Bronchial epithelial cell (primary cell): Measurements from ENCODE around the gene RPGRIP1. TPM values are rescaled to one million over a fixed set of nuclear protein-coding genes. Genes with fewer than 3 reads are reported as not detected.
"Not testable (repeated sequence)": the region's sequence is repeated elsewhere in the genome, so short reads cannot be mapped to it uniquely, and the experiment has no call there.

Source experiments
- DNase-seq: peaks from one replicate; pipeline ENCODE4 v3.0.0-alpha.2; 2010; ENCODE audit warnings: low read depth
- FAIRE-seq: peaks from 2 replicates; lab custom pipeline; 2011; peaks lifted over from hg19 to GRCh38; lab: Jason Lieb, UNC
- H3K27me3 ChIP-seq: 2 replicates; pipeline ENCODE4 v1.5.1; 2011; ENCODE audit warnings: low read length; ENCODE audit not compliant: control insufficient read depth, insufficient read depth
- H3K36me3 ChIP-seq: 2 replicates; pipeline ENCODE4 v1.5.1; 2011; ENCODE audit warnings: low read length; ENCODE audit not compliant: control insufficient read depth, insufficient read depth
- H3K4me3 ChIP-seq: 2 replicates; pipeline ENCODE4 v1.5.1; 2011; ENCODE audit warnings: mild to moderate bottlenecking, low read depth, low read length, control low read depth
- CTCF ChIP-seq: IDR thresholded peaks from 2 replicates; pipeline ENCODE4 v1.5.1; 2011; ENCODE audit warnings: mild to moderate bottlenecking, moderate library complexity, low read length, control low read depth, inconsistent platforms; ENCODE audit not compliant: insufficient read depth, severe bottlenecking
- total RNA-seq: library from RNA; depleted of rRNA; stranded (reverse); fragments of >200 nt; gene quantifications from 2 replicates; pipeline ENCODE4 v1.2.1, GENCODE V29; 2014

Gene RPGRIP1
- total RNA-seq, 1 donor from 2014 or later: not detected

DNA sequence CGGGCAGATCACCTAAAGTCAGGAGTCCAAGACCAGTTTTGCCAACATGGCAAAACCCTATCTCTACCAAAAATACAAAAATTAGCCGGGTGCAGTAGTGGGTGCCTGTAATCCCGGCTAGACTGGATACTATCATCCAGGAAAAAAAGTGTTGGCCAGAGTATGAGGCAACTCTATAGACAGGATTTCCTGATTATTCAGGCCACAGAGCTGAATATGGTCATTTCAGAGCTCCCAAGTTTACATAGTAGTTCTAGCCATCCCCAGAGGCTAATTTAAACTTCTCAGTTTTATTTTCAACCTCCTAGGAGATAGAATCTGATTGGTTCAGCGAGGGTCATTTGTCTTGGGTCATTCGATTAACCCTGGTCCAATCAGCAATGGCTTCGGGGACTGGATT is 7.3 kb downstream of the RPGRIP1 start:
- Histone ChIP-seq H3K27me3 (no peaks in the 10 kb centered on the region), H3K36me3 (no peaks in the 10 kb centered on the region), H3K4me3 (no peak overlapping the region)
- DNase-seq: no peak
- no peak for FAIRE-seq
- no peak for TF ChIP-seq CTCF

- DNase-seq, H3K36me3 ChIP-seq, H3K27me3 ChIP-seq, H3K4me3 ChIP-seq, FAIRE-seq: not testable (repeated sequence)
Measured at GRCh38 chr14:21294026-21294425, 14.1 kb downstream of the RPGRIP1 start.

DNA sequence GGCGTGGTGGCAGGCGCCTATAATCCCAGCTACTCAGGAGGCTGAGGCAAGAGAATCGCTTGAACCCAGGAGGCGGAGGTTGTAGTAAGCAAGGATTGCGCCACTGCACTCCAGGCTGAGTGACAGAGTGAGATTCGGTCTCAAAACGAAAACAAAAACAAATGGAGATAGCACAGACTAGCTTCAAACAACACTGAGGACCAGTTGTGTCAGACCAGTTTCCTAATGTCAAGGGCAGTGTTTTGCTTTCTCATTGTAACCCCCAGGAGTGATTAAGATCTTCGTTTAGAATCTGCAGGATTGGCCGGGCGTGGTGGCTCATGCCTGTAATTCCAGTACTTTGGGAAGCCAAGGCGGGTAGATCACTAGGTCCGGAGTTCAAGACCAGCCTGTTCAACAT is 18.5 kb downstream of the RPGRIP1 start:
- peaks cover 3% of the 10 kb centered on the region for H3K27me3 ChIP-seq
- no peak for TF ChIP-seq CTCF
- H3K36me3 ChIP-seq: no peaks in the 10 kb centered on the region
- DNase-seq (no peak), FAIRE-seq (no peak)
- no peak overlapping the region for H3K4me3 ChIP-seq

DNA sequence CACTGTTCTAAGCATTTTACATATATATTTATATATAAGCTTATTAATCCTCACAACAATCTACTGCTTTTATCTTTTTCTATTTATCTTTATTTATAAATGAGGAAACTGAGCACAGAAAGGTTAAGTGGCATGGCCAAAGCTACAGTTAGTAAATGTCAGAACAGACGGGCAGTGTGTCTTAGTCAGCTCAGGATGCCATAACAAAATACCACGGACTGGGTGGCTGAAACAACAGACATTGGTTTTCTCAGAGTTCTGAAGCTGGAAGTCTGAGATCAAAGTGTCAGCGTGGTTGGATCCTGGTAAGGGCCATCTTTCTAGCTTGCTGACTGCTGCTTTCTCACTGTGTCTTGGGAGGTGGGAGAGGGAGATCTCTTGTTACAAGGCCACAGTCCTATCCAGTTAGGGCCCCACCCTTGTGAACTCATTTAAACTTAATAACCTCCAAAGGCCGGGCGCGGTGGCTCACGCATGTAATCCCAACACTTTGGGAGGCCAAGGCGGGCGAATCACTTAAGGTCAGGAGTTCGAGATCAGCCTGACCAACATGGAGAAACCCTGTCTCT is 19.8 kb downstream of the RPGRIP1 start:
- H3K27me3 ChIP-seq: peaks cover 3% of the 10 kb centered on the region
- TF ChIP-seq CTCF: no peak
- no peaks in the 10 kb centered on the region for H3K36me3 ChIP-seq
- DNase-seq (no peak), FAIRE-seq (no peak)
- no peak overlapping the region for H3K4me3 ChIP-seq

DNA sequence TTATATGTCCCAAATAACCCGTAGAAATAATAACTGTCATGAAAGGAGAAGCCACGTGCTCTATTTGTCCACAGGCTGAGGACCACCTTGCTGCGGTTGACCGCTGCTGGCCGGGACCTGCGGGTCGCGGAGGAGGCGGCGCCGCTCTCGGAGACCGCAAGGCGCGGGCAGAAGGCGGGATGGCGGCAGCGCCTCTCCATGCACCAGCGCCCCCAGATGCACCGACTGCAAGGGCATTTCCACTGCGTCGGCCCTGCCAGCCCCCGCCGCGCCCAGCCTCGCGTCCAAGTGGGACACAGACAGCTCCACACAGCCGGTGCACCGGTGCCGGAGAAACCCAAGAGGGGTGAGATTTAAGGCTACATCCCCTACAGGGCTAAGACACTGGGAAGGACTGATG is 21.0 kb downstream of the RPGRIP1 start:
- TF ChIP-seq CTCF: no peak
- DNase-seq (no peak), FAIRE-seq (no peak)
- Histone ChIP-seq H3K27me3 (peaks cover 3% of the 10 kb centered on the region), H3K4me3 (no peak overlapping the region), H3K36me3 (no peaks in the 10 kb centered on the region)

- DNase-seq: no peak
- no peak for TF ChIP-seq CTCF
- Histone ChIP-seq H3K4me3 (no peak overlapping the region), H3K27me3 (peaks cover 3% of the 10 kb centered on the region), H3K36me3 (no peaks in the 10 kb centered on the region)
- no peak for FAIRE-seq
Measured at GRCh38 chr14:21302013-21302835, 22.3 kb downstream of the RPGRIP1 start.

DNA sequence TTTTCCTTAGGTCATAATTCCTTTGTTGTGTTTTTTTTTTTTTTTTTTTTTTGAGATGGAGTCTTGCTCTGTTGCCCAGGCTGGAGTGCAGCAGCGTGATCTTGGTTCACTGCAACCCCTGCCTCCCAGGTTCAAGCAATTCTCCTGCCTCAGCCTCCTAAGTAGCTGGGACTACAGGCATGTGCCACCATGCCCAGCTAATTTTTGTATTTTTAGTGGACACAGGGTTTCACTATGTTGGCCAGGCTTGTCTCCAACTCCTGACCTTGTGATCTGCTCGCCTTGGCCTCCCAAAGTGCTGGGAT is 22.9 kb downstream of the RPGRIP1 start:
- not testable (repeated sequence) for H3K4me3 ChIP-seq, H3K36me3 ChIP-seq, FAIRE-seq, DNase-seq, H3K27me3 ChIP-seq
